ENCODE measurements around the gene SSBP3. TPM values are rescaled to one million over a fixed set of nuclear protein-coding genes. Genes with fewer than 3 reads are reported as not detected.
A peak's percentile ranks its signal among the peaks of the same experiment; 100 is the strongest.

The SSBP3 gene
- total and polyA plus RNA-seq, 9 donors, result 41.2 to 247 (median 156) TPM

DNA sequence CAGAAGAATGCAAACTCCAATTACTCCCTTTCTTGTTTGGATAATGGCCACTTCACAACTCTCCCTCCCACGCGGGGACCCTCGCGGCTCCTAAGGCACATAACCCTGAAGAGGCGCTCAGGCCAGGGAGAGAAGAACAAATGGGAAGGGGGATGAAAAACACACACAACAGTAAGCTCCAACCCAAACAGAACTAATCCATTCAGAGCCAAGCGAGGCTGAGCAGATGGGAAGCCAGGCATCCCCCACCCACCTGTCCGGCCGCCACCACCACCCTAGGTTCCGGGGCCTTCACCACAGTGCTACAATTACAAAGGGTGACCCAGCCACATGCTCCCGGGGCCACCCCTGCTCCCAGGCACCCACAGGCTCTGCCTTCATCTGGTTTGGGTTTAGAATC, 104.7 kb downstream of the SSBP3 start:
- Histone ChIP-seq H3K27ac (peak overlapping the region in 1 of 2 donors; percentile 15), H3K4me3 (no peak overlapping the region)

GRCh38 chr1:54300401-54300800, 105.8 kb downstream of the SSBP3 start:
- WGBS, 3 donors, result 90 to 95% (median 92%) methylated on average over 7 of the region's 7 CpGs
- H3K36me3 ChIP-seq, result no peaks in the 10 kb centered on the region
- peaks cover 69% of the 10 kb centered on the region for H3K4me1 ChIP-seq (ENCODE audit: insufficient read depth)
- TF ChIP-seq EP300 (IDR thresholded peaks at IDR 0.05) (no peak), POLR2A (IDR thresholded peaks at IDR 0.05) (no peak)
- TF ChIP-seq, protein P1, sequence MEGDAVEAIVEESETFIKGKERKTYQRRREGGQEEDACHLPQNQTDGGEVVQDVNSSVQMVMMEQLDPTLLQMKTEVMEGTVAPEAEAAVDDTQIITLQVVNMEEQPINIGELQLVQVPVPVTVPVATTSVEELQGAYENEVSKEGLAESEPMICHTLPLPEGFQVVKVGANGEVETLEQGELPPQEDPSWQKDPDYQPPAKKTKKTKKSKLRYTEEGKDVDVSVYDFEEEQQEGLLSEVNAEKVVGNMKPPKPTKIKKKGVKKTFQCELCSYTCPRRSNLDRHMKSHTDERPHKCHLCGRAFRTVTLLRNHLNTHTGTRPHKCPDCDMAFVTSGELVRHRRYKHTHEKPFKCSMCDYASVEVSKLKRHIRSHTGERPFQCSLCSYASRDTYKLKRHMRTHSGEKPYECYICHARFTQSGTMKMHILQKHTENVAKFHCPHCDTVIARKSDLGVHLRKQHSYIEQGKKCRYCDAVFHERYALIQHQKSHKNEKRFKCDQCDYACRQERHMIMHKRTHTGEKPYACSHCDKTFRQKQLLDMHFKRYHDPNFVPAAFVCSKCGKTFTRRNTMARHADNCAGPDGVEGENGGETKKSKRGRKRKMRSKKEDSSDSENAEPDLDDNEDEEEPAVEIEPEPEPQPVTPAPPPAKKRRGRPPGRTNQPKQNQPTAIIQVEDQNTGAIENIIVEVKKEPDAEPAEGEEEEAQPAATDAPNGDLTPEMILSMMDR (IDR thresholded peaks at IDR 0.05), result no peak
- intact Hi-C loops (cut with DNase I), result no loop called here
- no peak for DNase-seq
- H3K27ac ChIP-seq, result peak overlapping the region in 1 of 2 donors; percentile 60
- H3K27me3 ChIP-seq, result no peaks in the 10 kb centered on the region
- H3K9me3 ChIP-seq, result no peaks in the 10 kb centered on the region
- no peak overlapping the region for H3K4me3 ChIP-seq

More for the DNA sequence above, 104.7 kb downstream of the SSBP3 start:
- TF ChIP-seq POLR2A (IDR thresholded peaks at IDR 0.05) (no peak), EP300 (IDR thresholded peaks at IDR 0.05) (no peak)
- TF ChIP-seq, protein P1 (IDR thresholded peaks at IDR 0.05), result no peak
- H3K36me3 ChIP-seq, result no peaks in the 10 kb centered on the region
- 27 to 53% (median 35%) methylated on average over 10 of the region's 10 CpGs for WGBS, 3 donors
- no peaks in the 10 kb centered on the region for H3K9me3 ChIP-seq
- no peak for DNase-seq
- H3K4me1 ChIP-seq (ENCODE audit: insufficient read depth), result peaks cover 71% of the 10 kb centered on the region
- intact Hi-C loops (cut with DNase I), result no loop called here
- no peaks in the 10 kb centered on the region for H3K27me3 ChIP-seq

DNA sequence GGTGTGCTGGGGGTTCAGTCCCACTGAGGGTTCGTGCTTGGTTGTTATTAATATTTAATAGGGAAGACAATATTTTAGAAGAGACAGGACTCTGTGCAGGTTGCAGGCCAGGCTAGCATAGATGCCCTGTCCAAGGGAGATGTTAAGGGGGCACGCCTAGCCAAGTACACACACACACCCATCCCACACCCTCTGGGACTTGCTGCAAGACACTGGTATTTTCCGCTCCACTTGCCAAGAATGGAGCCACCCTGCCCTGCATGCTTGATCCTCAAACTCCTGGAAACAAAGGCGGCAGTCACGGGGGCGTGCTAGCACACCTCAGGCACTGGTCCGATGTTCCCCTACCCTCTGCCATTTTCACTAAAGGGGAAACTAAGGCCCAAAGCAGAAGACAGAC, 107.2 kb downstream of the SSBP3 start:
- WGBS, 3 donors, result 62 to 73% (median 63%) methylated on average over 7 of the region's 7 CpGs
- DNase-seq, result no peak

GRCh38 chr1:54298284-54299033, 107.7 kb downstream of the SSBP3 start:
- intact Hi-C loops (cut with DNase I), result no loop called here
- DNase-seq, result no peak
- Histone ChIP-seq H3K4me3 (no peak overlapping the region), H3K27me3 (no peaks in the 10 kb centered on the region), H3K4me1 (ENCODE audit: insufficient read depth) (peaks cover 68% of the 10 kb centered on the region), H3K9me3 (no peaks in the 10 kb centered on the region), H3K27ac (peak overlapping the region; percentile 22 to 61), H3K36me3 (no peaks in the 10 kb centered on the region)
- WGBS, 3 donors, result 32 to 43% (median 37%) methylated on average over 20 of the region's 20 CpGs
- no peak for TF ChIP-seq POLR2A (IDR thresholded peaks at IDR 0.05)
- TF ChIP-seq, protein P1 (IDR thresholded peaks at IDR 0.05), result no peak
- no peak for TF ChIP-seq EP300 (IDR thresholded peaks at IDR 0.05)

More for the DNA sequence above, 107.2 kb downstream of the SSBP3 start:
- H3K27ac ChIP-seq, result peak overlapping the region in 1 of 2 donors; percentile 60
- no peaks in the 10 kb centered on the region for H3K36me3 ChIP-seq
- H3K9me3 ChIP-seq, result no peaks in the 10 kb centered on the region
- intact Hi-C loops (cut with DNase I), result no loop called here
- H3K4me3 ChIP-seq, result no peak overlapping the region
- TF ChIP-seq, protein P1 (IDR thresholded peaks at IDR 0.05), result no peak
- TF ChIP-seq POLR2A (IDR thresholded peaks at IDR 0.05) (no peak), EP300 (IDR thresholded peaks at IDR 0.05) (no peak)
- peaks cover 69% of the 10 kb centered on the region for H3K4me1 ChIP-seq (ENCODE audit: insufficient read depth)
- H3K27me3 ChIP-seq, result no peaks in the 10 kb centered on the region
